ENCODE data around the gene C1orf167. TPM values are rescaled to one million over a fixed set of nuclear protein-coding genes. Genes with fewer than 3 reads are reported as not detected.

Gene C1orf167
- total RNA-seq, 1 experiment from 2014 or later = not detected

DNA sequence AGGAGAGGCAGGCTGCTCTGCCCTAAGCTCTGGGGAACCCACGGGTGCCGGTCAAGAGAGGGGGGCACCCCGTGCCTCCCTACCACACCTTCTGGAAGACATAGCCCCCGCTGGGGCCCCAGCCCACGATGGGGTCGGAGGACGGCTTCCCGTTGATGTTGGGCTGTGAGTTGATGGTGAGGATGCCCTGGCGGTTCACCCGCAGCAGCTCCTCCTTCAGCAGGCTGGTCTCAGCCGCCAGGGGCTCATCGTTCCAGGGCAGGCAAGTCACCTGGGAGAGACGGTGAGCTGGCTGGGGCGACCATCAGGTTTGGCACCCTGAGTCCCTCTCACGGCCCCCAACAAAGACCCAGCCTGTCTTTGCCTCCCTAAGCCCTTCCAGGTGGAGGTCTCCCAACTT lies 31.8 kb downstream of the C1orf167 start:
- H3K9ac ChIP-seq (ENCODE audit: low read length) = no peak overlapping the region
- no peak overlapping the region for H3K4me2 ChIP-seq (ENCODE audit: low read depth, low read length, poor library complexity, severe bottlenecking)
- no peak for DNase-seq
- H3K4me3 ChIP-seq (ENCODE audit: low read length) = no peak overlapping the region
- H4K20me1 ChIP-seq (ENCODE audit: insufficient read depth, low read depth, low read length) = no peaks in the 10 kb centered on the region
- H3K27ac ChIP-seq (ENCODE audit: low read length) = no peak overlapping the region
- no peak overlapping the region for H2AFZ ChIP-seq (ENCODE audit: low read length)
- H3K36me3 ChIP-seq (ENCODE audit: insufficient read depth, low read length) = no peaks in the 10 kb centered on the region
- H3K79me2 ChIP-seq (ENCODE audit: low read length) = no peaks in the 10 kb centered on the region
- H3K27me3 ChIP-seq (ENCODE audit: low read length) = no peaks in the 10 kb centered on the region
- H3K9me2 ChIP-seq (replicated peaks; ENCODE audit: insufficient read depth, low read length) = no peaks in the 10 kb centered on the region
- no peaks in the 10 kb centered on the region for H3K4me1 ChIP-seq (ENCODE audit: low read length)
- no peaks in the 10 kb centered on the region for H3K9me3 ChIP-seq (ENCODE audit: low read length)

DNA sequence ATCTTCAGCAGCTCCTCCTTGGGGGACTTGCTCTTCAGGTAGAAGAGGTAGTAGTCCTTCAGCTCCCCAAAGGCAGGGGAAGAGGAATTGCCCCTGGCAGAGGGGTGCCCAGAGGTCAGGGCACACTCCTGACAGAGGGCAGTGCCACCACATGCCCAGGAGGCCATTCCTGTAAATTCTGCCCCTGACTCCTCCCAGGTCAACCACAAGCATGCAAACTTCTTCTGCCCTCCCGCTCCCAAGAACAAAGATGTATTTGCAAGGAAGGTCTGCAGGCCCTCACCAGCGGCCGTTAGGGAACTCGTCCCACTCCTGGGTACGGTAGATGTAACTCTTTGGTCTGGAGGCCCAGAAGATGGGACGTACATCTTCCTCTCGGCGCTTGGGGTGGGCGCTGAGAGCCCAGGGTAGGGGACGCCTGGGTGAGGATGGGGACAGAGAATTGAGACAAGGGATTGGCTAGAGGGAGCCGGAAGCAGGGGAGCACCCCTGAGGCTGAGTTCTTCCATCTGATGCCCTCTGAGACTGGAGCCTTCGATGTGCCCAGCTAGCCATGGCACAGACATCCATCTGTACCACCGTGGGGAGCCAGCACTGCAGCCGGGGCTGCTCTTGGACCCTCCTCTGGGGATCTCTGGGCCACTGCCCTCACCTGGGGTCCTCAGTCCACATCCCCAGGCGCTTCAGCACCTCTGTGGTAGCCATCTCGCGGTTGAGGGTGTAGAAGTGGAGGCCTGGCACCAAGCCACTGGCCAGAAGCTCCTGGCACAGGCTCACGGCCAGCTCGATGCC lies 32.6 kb downstream of the C1orf167 start:
- H3K36me3 ChIP-seq (ENCODE audit: insufficient read depth, low read length) = no peaks in the 10 kb centered on the region
- no peak for DNase-seq

DNA sequence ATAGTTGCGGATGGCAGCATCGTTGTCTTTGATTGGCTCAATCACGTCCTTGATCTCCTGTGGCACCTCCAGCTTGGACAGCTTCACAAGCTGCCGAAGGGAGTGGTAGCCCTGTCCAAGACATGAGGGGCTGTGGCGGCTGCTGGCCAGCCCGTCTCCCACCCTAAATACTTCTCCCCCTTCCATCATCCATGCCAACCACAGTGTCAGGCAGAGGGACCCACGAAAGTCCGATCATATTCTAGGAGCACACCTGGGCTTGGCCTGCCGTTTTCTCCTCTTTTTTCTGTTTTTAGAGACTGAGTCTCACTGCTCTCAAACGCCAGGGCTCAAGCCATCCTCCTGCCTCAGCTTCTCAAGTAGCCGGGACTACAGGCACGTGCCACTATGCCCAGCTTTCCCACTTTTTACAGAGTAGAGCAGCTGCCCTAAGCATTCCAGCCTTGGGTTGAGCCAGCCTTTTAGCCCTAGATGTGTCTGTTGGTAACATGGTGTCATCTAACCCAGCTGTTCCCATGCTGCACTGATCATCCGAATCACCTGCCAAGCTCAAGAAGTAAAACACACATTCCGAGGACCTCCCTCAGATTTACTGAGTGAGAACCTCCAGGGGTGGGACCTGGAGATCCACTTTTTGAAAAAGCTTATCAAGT lies 33.4 kb downstream of the C1orf167 start:
- no peaks in the 10 kb centered on the region for H4K20me1 ChIP-seq (ENCODE audit: insufficient read depth, low read depth, low read length)
- H3K27me3 ChIP-seq (ENCODE audit: low read length) = no peaks in the 10 kb centered on the region
- no peaks in the 10 kb centered on the region for H3K4me1 ChIP-seq (ENCODE audit: low read length)
- H3K4me3 ChIP-seq (ENCODE audit: low read length) = no peak overlapping the region
- no peak overlapping the region for H2AFZ ChIP-seq (ENCODE audit: low read length)
- H3K36me3 ChIP-seq (ENCODE audit: insufficient read depth, low read length) = no peaks in the 10 kb centered on the region
- no peaks in the 10 kb centered on the region for H3K9me2 ChIP-seq (replicated peaks; ENCODE audit: insufficient read depth, low read length)
- no peak for DNase-seq
- H3K4me2 ChIP-seq (ENCODE audit: low read depth, low read length, poor library complexity, severe bottlenecking) = no peak overlapping the region
- no peak overlapping the region for H3K27ac ChIP-seq (ENCODE audit: low read length)
- no peaks in the 10 kb centered on the region for H3K79me2 ChIP-seq (ENCODE audit: low read length)
- no peaks in the 10 kb centered on the region for H3K9me3 ChIP-seq (ENCODE audit: low read length)
- H3K9ac ChIP-seq (ENCODE audit: low read length) = no peak overlapping the region

More for the DNA sequence above, 32.6 kb downstream of the C1orf167 start:
- Histone ChIP-seq H3K9ac (ENCODE audit: low read length) (no peak overlapping the region), H3K79me2 (ENCODE audit: low read length) (no peaks in the 10 kb centered on the region), H3K9me2 (replicated peaks; ENCODE audit: insufficient read depth, low read length) (no peaks in the 10 kb centered on the region), H3K27me3 (ENCODE audit: low read length) (no peaks in the 10 kb centered on the region), H3K27ac (ENCODE audit: low read length) (no peak overlapping the region), H3K4me2 (ENCODE audit: low read depth, low read length, poor library complexity, severe bottlenecking) (no peak overlapping the region), H4K20me1 (ENCODE audit: insufficient read depth, low read depth, low read length) (no peaks in the 10 kb centered on the region), H3K9me3 (ENCODE audit: low read length) (no peaks in the 10 kb centered on the region), H3K4me1 (ENCODE audit: low read length) (no peaks in the 10 kb centered on the region), H3K4me3 (ENCODE audit: low read length) (no peak overlapping the region), H2AFZ (ENCODE audit: low read length) (no peak overlapping the region)

DNA sequence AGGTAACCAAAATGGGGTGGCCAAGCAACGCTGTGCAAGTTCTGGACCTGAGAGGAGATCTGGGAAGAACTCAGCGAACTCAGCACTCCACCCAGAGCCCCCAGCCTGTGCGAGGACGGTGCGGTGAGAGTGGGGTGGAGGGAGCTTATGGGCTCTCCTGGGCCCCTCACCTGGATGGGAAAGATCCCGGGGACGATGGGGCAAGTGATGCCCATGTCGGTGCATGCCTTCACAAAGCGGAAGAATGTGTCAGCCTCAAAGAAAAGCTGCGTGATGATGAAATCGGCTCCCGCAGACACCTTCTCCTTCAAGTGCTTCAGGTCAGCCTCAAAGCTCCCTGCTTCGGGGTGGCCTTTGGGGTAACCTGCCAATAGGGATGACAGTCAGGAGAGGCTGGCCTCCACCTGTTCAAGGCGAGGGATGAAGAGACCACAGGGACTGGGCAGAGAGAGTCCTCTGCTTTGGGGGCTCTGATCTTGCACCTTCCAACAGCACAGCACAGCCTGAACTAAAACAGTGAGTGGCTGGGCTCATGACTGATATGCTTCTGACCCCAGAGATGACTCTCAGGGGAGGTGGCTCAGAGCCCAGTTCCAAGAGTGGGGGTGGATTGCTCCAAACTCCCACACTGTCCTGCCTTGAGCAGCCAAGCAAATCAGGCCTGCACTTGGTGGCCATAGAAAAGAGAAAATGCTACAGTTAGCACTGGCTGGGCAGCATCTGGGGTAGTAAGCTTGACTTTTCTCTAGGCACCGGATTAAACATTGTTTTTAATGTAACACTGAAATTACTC lies 34.2 kb downstream of the C1orf167 start:
- H3K4me3 ChIP-seq (ENCODE audit: low read length) = no peak overlapping the region
- no peak overlapping the region for H3K4me2 ChIP-seq (ENCODE audit: low read depth, low read length, poor library complexity, severe bottlenecking)
- no peaks in the 10 kb centered on the region for H3K36me3 ChIP-seq (ENCODE audit: insufficient read depth, low read length)
- no peak overlapping the region for H3K27ac ChIP-seq (ENCODE audit: low read length)
- no peak overlapping the region for H2AFZ ChIP-seq (ENCODE audit: low read length)
- DNase-seq = no peak
- H3K9ac ChIP-seq (ENCODE audit: low read length) = no peak overlapping the region
- no peaks in the 10 kb centered on the region for H3K9me2 ChIP-seq (replicated peaks; ENCODE audit: insufficient read depth, low read length)
- no peaks in the 10 kb centered on the region for H4K20me1 ChIP-seq (ENCODE audit: insufficient read depth, low read depth, low read length)
- H3K79me2 ChIP-seq (ENCODE audit: low read length) = no peaks in the 10 kb centered on the region
- H3K4me1 ChIP-seq (ENCODE audit: low read length) = no peaks in the 10 kb centered on the region
- H3K9me3 ChIP-seq (ENCODE audit: low read length) = no peaks in the 10 kb centered on the region
- H3K27me3 ChIP-seq (ENCODE audit: low read length) = no peaks in the 10 kb centered on the region

DNA sequence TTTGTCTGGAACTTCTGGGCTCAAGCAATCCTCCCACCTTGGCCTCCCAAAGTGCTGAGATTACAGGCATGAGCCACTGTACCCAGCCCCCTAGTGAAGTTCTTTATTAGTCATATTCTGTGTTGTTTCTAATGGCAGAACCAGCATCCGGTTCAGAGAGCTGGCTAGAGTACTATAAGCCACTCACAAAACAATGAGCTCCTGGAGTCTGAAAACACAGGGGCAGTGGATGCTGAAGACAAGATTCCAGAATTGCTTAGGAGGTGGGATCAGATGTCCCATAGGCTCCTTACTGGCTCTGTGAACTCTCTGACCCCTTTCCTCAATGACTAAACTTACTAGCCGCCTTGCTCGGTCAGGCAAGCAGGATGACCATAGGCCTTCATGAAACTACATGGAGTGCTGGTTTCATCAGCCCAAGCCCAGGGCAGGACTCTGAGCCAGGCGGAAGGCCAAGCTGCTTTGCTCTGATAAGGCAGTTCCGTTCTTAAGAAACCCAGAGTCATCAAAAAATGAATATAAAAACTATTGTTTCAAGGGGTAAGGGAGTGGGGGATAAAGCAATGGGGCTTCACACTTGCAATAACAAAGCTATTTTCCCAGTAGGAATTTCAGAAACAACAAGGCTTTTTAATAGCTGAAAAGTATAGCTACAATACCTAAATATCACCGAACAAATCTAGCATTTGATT lies 35.7 kb downstream of the C1orf167 start:
- H3K27me3 ChIP-seq (ENCODE audit: low read length) = no peaks in the 10 kb centered on the region
- no peaks in the 10 kb centered on the region for H3K9me3 ChIP-seq (ENCODE audit: low read length)
- no peaks in the 10 kb centered on the region for H3K79me2 ChIP-seq (ENCODE audit: low read length)
- no peaks in the 10 kb centered on the region for H3K9me2 ChIP-seq (replicated peaks; ENCODE audit: insufficient read depth, low read length)
- no peak for DNase-seq
- no peaks in the 10 kb centered on the region for H3K36me3 ChIP-seq (ENCODE audit: insufficient read depth, low read length)
- H3K27ac ChIP-seq (ENCODE audit: low read length) = no peak overlapping the region
- H3K9ac ChIP-seq (ENCODE audit: low read length) = no peak overlapping the region
- H4K20me1 ChIP-seq (ENCODE audit: insufficient read depth, low read depth, low read length) = no peaks in the 10 kb centered on the region
- no peak overlapping the region for H3K4me3 ChIP-seq (ENCODE audit: low read length)
- no peak overlapping the region for H3K4me2 ChIP-seq (ENCODE audit: low read depth, low read length, poor library complexity, severe bottlenecking)
- no peak overlapping the region for H2AFZ ChIP-seq (ENCODE audit: low read length)
- peaks cover 4% of the 10 kb centered on the region for H3K4me1 ChIP-seq (ENCODE audit: low read length)

DNA sequence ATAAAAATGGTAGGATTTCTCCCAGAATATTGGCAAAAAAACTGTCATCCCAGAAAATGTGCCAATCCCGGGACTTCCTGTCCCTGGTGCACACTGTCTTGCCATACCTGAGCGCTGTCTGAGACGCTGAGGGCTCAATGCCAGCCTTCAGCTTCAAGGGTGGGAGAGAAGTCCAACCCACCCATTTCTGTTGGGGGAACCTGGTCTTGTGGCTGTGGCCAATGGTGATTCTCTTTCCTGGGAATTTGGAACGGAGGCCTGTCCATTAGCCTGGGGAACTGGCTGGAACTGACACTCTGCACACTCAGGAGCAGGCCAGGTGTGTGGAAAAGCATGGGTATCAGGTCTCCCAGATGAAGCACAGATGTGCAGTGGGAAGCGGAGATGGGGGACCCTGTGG lies 37.1 kb downstream of the C1orf167 start:
- H3K79me2 ChIP-seq (ENCODE audit: low read length) = no peaks in the 10 kb centered on the region

DNA sequence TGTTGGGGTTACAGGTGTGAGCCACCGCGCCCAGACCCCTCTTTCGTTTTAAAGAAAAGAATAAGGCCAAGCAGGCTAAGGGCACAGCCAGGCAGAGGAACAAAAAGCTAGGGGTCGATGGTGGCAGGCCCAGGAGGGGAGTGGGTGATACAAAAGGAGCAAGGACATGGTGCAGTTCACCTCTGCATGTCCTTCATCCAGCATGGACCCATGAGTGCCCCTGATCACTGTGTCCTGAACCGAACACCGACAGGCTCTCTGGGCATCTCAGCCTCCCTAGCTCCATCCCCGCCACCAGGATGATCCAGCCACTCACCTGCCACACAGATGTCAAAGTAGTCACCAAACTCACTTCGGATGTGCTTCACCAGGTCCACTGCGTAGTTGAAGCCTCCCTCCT lies 37.9 kb downstream of the C1orf167 start:
- Histone ChIP-seq H3K27me3 (ENCODE audit: low read length) (no peaks in the 10 kb centered on the region), H3K9ac (ENCODE audit: low read length) (no peak overlapping the region), H3K27ac (ENCODE audit: low read length) (no peak overlapping the region), H2AFZ (ENCODE audit: low read length) (no peak overlapping the region), H3K79me2 (ENCODE audit: low read length) (peaks cover 5% of the 10 kb centered on the region; the same call in 1 of the 2 replicates), H3K4me2 (ENCODE audit: low read depth, low read length, poor library complexity, severe bottlenecking) (no peak overlapping the region), H4K20me1 (ENCODE audit: insufficient read depth, low read depth, low read length) (no peaks in the 10 kb centered on the region), H3K4me3 (ENCODE audit: low read length) (no peak overlapping the region), H3K36me3 (ENCODE audit: insufficient read depth, low read length) (no peaks in the 10 kb centered on the region), H3K9me2 (replicated peaks; ENCODE audit: insufficient read depth, low read length) (no peaks in the 10 kb centered on the region), H3K4me1 (ENCODE audit: low read length) (peaks cover 27% of the 10 kb centered on the region), H3K9me3 (ENCODE audit: low read length) (no peaks in the 10 kb centered on the region)
- DNase-seq = no peak

More for the DNA sequence above, 37.1 kb downstream of the C1orf167 start:
- Histone ChIP-seq H3K27ac (ENCODE audit: low read length) (no peak overlapping the region), H3K4me3 (ENCODE audit: low read length) (no peak overlapping the region), H4K20me1 (ENCODE audit: insufficient read depth, low read depth, low read length) (no peaks in the 10 kb centered on the region), H3K4me1 (ENCODE audit: low read length) (peaks cover 19% of the 10 kb centered on the region), H3K9ac (ENCODE audit: low read length) (no peak overlapping the region), H3K4me2 (ENCODE audit: low read depth, low read length, poor library complexity, severe bottlenecking) (no peak overlapping the region), H3K27me3 (ENCODE audit: low read length) (no peaks in the 10 kb centered on the region), H3K9me2 (replicated peaks; ENCODE audit: insufficient read depth, low read length) (no peaks in the 10 kb centered on the region), H3K36me3 (ENCODE audit: insufficient read depth, low read length) (no peaks in the 10 kb centered on the region), H3K9me3 (ENCODE audit: low read length) (no peaks in the 10 kb centered on the region), H2AFZ (ENCODE audit: low read length) (no peak overlapping the region)
- DNase-seq = no peak

DNA sequence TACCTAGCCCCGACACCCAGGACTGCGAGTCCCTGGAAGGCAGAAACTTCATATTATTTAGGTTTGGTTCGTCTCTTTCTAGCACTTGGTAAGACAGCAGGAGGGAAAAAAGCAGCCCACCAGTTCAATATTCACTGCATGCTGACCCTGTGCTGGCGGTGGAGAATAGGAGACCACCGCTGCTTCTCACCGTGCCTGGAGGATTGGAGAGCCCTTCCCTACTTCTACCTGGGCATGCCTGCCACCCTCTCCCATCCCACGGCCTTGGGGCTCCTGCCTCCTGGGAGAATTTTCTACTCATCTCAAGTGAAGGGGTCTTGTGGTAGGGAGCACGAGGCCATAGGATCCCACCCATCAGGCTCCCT lies 38.4 kb downstream of the C1orf167 start:
- Histone ChIP-seq H3K4me2 (ENCODE audit: low read depth, low read length, poor library complexity, severe bottlenecking) (no peak overlapping the region), H3K4me3 (ENCODE audit: low read length) (no peak overlapping the region), H2AFZ (ENCODE audit: low read length) (no peak overlapping the region), H3K9me3 (ENCODE audit: low read length) (no peaks in the 10 kb centered on the region), H3K27me3 (ENCODE audit: low read length) (no peaks in the 10 kb centered on the region), H3K4me1 (ENCODE audit: low read length) (peaks cover 29% of the 10 kb centered on the region), H4K20me1 (ENCODE audit: insufficient read depth, low read depth, low read length) (no peaks in the 10 kb centered on the region), H3K9me2 (replicated peaks; ENCODE audit: insufficient read depth, low read length) (no peaks in the 10 kb centered on the region), H3K36me3 (ENCODE audit: insufficient read depth, low read length) (no peaks in the 10 kb centered on the region), H3K27ac (ENCODE audit: low read length) (no peak overlapping the region), H3K9ac (ENCODE audit: low read length) (no peak overlapping the region), H3K79me2 (ENCODE audit: low read length) (peaks cover 10% of the 10 kb centered on the region)
- DNase-seq = no peak
